HG02759 (cell line): ENCODE results near the gene NOL4L.
"Not testable (repeated sequence)": the region's sequence is repeated elsewhere in the genome, so short reads cannot be mapped to it uniquely, and the experiment has no call there.

ENCODE experiments used
- ATAC-seq: cut with Tn5 transposase; IDR thresholded peaks from one replicate; pipeline ENCODE4 v1.9.1; 2021; ENCODE audit warnings: mild to moderate bottlenecking, moderate library complexity; ENCODE audit not compliant: unreplicated experiment

Gene NOL4L

DNA sequence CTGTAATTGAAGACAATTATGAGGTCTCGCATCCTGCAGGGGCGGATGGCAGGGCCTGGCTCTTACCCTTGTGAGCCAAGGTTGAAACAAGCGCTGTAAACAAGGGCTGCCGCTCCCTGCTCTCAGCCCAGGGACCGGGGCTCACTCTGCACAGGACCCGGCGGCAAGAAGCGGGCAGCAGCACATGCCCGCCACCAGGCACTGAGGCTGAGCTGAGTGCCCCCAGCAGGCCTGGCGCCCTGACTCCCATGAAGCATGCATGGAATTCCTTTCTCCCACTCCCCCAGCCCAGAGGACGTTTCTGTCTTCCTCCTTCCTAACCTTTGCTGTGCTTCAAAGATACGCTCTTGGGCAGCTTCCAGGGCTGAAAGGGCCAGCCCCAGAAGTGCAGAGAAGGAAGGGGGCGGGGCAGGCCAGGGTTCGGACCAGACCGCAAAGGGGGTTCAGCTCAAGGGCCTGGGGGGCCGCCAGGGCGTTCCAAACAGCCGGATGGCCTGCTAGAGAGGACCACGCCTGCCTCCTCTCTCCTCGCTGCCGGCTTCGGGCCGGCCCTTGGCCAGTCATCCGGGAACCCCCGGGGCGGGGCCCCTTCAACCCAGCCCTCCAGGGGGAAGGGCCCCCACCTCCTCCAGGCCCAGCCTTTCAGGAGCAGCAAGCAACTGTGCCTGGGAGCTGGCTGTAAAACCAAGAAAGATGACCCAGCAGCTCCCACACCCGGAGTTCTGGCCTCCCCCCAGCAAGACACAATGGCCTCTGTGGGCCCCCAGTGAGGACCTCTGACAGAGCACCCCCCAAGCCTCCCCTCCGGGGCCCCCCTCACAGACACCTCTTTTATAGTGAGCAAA is 109.9 kb downstream of the NOL4L start:
- ATAC-seq: peak; percentile 61

DNA sequence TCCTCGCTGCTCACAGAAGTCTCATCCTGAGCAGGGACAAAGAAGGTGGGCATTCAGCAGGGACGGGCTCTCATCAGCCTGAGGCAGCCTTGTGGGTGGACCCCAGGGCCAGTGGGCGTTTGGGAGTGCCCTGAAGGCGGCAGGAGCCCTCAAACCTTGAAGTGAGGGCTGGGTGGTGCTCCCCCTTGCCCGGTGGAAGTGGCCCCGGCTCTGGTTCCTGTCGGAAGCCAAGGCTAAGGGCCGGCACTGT is 110.5 kb downstream of the NOL4L start:
- ATAC-seq: no peak

DNA sequence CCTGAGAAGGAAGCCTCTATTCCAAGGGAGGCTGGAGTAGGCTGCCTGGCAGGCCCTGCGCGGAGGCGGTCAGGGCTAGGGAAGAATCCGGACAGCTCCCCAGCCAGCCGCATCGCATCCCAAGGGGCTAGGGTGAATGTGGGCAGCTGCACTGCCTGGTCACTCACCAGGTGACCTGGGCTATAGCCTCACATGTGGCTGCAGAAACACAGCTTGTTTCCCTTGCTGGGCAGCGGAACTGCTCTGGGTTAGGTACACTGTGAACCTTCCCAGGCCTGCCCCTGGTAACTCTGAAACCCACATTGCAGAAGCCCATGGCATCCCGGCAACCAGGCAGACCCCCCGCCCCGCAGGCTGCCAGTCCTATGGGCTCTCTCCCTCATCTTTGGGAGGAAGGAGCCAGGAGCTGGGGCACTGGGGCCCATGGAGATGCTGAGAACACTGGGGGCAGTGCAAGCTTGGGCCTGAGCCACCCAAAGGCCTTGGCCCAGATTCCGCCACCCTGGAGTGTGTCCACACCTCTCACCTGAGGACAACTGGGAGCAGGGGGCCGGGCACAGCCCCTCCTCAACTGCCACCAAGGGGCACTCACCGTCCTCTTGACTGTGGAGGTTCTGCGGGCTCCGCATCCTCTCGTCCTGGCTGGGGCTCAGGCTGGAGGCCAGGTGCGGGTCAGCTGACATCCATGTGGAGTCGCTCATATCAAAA is 111.0 kb downstream of the NOL4L start:
- ATAC-seq: no peak

DNA sequence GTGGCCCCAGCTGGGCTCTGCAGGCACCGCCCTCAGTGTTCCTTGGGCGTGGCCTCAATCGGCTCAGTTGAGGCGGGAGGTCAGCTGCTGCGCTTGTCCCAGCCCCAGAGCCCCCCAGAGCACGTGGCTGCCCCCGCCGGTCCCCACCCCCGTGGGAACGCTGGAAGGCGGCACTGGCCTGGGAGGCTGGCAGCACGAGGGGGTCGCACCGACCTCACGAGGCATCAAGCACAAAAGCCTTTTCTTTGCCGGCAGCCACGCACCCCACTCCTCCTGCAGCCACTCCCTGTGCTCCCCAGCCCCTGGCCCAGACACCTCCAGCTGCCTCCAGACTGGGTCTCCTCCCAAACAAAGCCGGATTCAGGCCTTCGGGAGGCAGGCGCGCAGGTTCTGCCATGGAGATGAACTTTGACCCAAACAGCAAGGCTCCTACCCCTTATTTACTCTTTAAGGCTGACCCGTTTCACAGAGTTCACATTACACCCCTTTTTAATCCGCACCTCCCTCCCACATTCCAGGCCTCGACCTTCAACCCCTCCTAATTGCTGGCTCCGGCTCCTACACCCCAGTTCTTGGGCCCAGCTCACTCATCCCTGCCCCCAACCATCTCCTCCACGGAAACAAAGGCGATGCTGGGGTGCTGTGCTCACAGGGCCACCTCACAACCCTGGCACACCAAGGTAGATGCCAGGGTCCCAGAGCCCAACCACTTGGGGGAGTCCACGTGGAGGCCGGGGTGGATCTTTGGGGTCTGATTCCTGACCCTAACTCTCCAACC is 111.7 kb downstream of the NOL4L start:
- ATAC-seq: no peak

DNA sequence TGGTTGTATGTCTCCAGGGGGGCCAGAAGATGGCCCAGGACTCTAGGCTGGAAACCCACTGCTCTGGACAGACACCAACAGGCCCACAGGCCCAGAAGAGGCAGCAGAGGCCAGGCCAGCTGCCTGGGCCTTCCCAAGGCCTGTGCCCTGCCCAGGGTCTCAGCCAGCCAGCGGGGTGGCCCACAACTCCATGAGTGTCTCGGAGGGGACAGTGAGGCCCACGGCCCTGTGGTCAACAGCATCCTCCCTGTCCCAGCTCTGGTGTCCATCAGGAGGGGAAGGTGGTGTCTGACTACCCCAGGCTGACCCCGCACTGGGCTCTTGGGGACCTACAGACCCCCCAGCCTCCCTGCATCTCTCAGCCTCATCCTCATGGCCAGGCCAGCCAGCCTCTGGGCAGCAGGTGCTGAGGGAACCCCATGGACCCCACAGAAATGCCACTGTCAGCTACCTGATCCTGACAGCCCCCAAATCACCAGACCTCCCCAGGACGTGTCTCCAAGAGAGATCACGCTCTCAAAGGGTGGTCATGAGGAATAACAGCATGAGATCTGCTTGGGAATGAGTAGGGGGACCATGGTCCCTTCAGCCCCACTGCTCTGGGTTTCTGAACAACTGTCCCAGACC is 112.4 kb downstream of the NOL4L start:
- no peak for ATAC-seq

DNA sequence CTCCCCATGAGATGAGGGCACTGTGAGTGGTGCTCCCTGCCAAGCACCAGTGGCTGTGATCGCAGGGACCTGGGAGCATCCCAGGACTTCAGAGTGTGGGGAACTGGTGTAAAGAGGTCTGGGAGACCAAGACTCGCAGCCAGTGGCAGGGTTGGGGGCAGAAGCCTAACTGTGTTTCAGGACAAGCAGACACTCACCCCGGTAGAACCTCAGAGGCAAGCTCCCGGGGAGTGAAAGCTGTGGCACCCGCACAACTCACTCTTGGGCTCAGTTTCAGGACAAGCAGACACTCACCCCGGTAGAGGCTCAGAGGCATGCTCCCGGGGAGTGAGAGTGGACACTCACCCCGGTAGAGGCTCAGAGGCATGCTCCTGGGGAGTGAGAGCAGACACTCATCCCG is 114.2 kb downstream of the NOL4L start:
- no peak for ATAC-seq

DNA sequence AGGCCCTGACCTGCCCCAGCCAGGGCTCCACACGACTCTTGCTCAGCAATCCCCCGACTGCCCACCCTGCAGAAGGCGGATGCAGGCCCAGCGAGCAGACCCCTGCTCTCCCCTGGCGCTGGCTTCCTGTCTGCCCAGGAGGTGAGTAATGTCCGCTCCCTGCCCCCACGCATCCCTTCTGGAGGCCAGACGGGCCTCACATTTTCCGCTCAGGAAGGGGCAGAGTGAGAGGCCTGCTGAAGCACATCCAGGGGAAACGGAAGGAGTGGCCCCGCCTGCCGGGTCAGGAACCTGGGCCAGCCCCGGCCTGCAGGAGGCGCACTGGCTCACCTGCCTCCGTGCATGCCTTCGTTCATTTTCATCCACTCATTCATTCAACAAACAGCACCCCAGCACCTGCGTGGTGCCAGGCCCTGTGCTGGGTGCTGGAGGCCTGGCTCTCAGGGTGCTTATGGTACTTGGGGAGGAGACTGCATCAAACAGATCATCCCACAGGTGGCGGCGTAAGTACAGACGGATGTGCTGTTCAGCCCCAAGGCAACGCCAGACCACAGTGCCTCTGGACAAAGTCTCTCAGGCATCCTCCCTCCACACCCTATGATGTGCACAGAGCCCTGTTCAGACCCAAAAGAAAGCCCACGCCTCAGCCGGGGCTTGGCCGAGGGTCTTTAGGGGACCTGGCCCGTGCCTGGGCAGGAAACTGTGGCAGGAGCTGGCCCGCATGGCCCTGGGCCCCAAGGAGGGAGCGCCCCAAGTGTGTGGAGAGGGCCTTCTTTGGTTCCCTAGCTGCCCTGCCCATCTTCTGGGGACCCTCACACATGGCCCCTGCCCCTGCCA is 114.9 kb downstream of the NOL4L start:
- no peak for ATAC-seq

DNA sequence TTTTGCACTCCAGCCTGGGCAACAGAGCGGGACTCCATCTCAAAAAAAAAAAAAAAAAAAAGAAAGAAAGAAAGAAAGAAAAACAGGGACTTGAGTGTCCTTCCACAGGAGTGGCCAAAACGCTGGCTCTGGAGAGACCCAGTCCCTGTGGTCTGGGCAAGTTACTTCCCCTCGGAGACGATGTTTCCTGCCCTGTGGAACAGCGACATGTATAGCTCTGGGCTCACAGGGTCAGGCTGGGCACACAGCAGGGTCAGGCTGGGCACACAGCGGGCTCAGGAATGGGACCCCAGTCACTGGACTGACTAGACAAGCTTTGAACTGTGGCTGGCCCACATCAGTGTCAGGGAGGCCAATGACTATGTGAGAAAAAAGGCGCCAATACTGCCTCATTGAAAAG is 116.3 kb downstream of the NOL4L start:
- ATAC-seq: no peak

DNA sequence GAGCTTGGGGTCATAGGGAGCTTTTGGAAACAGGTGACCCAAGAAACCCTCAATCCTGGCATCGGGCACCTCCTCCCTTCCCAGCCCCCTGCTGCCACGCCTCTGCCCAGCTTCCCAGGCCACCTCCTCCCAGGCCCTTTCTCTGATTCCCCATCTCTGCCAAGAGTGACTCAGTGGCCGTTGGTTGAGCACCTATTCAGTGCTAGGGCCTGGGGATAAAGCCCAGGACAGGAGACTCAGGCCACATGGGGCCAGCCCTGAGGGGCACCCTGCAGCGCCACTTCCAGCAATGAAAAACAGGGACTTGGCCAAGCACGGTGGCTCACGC is 116.9 kb downstream of the NOL4L start:
- no peak for ATAC-seq

DNA sequence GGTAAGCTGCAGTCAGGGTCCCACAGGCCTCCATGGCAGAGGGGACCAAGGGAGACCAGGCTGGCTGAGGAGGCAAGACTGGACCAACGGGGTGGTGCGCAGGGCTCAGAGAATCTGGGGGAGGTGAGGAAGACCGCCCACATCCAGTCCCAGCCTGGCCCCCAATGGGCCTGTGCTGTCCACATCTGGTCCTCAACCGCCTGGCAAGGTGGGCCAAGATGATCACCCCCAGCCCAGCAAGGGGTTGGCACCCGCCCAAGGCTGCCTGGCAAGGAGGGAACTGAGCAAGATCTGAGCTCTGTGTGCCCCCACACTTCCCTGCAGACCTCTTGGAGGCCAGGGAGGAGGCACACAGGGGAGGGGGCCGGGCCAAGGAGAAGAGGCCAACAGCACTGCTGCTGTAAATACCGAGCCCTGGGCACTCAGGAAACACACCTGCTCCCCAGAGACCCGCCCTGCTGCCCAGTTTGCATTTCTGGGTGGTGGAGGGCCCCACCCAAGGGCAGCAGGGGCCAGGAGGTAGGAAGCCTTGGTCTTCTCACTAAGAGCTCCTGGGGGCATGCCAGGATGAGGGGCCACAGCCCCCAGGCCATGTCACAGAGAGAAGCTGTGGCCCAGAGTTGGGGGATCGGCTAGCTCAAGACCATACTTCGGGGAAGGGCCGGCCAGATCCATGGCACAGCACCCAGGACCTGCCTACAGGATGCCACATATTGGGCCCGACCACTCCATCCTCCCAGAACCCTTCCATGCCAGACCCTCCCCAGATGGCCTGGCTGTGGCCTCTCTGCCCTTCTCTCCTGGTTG is 117.4 kb downstream of the NOL4L start:
- ATAC-seq: no peak

DNA sequence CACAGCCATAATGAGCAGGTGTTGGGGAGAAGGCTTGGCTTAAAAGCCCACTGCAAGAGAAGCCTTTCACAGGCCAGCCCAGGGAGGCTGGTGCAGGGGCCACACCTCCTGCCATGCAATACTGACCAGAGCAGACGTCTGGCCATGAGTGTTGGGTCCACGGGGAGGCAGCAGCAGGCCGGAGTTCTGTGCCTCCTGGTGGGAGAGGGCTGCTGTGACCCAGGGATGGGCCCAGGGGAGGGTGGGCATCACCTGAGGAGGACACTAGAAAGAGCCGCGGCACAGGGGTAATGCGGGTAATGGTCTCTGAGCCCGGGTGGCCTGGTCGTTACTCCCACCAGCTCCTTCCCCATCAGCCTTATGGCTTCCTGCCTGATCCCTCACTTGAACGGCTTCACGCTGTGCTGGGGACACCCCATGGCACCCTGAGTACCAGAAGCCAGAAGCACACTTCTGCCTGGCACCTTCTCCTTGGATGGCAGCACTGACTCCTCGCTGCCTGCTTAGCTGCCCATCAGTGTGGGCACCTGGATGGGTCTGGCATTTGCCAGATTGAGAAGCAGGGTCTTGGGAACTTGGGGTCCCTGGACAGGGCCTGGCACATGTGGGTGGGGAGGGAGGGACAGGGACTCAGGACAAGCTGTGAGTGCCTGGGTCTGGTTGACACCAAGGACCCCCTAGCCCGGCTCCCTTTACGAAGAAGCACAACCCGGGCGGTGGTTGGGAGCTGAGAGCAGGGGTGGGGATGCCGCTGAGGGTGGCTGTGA is 118.2 kb downstream of the NOL4L start:
- no peak for ATAC-seq

DNA sequence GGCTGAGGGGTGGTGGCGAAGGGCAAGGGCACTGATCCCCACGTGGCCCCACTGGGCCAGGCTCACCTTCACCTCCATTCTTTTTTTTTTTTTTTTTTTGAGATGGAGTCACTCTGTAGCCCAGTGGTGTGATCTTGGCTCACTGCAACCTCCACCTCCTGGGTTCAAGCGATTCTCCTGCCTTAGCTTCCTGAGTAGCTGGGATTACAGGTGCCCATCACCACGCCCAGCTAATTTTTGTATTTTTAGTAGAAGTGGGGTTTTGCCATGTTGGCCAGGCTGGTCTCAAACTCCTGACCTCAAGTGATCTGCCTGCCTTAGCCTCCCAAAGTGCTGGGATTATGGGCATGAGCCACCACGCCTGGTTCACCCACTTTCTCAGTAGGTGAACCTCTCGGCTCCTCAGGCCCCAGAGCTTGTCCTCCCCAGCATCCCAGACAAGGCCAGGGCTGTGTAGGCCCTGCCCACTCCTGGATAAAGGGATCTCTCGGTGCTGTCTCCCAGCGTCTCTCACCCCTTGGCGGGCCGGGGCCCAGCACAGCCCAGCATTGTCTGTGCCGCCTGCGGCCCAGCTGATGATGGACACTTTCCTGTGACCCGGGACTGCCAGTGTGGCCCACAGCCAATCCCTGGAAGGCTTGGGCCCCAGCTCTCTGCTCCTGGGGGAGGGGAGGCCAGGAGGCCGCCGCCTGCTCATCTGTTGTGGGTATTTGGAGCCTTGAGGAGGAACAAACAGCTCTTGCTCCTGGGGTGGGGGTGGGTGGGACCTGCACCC is 119.0 kb downstream of the NOL4L start:
- ATAC-seq: not testable (repeated sequence)

DNA sequence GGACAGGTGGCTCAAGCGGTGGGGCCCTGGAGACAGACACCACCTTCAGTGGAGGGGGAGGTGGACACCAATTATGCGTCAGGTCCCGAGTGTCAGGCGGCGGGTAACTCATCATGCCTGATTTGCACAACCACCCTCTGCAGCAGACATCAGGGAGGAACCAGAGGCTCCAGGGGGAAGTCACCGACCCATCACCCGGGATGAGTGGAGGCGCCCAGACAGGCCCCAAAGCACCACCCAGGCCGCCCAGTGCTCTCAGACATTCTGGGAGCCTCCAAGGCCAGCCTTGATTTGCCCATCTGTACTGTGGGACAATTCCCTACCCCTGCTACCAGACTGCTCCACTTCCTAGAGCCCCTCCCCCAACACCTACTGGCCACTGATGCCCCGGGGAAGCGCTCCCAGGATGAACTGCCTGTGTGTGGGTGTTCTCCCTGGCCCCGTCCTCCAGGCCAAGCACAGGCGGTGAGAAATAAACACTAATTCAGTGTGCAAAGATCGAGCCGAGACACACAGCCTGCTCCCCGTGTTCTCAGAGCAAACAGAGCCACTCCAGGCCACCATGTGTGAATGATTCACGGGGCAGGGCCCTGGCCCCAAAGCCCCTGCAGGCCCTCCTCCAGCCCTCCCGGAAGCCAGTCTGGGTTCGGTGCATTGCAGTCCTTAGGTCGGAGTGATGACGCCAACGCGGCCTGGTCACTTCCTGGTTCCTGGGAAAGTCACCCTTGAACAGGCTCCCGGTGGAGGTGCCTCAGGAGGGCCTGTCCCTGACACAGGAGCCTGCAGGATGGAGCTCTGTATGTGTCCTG is 119.8 kb downstream of the NOL4L start:
- no peak for ATAC-seq

DNA sequence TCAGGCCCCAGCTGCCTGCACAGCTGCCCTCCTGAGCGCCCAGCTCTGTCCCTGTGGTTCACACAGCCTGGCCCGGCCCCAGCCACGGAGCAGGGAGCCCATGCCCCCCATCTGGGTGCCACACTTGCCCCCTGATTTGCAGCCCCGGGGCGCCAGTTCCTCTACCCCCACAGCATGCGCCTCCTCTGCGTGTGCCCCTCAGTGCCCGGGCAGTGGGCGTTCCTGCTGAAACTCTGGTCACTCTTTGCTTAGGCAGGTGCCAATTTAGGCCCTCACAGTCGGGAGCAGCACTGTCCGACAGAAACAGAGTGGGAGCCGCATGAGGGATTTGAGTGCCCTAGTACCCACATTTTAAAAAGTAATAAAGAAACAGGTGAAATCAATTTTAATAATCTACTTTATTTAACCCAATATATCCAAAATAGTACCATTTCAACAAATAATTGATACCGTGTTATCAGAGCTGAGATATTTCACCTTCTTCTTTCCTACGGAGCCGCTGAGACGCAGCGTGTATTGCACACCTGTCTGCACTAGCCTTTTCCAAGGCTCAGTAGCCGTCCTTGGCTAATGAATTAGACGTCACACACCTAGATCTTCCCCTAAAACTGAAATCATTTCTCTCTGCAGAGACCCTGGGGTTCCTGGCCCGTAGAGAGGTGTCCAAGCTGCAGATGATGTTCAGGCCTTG is 120.6 kb downstream of the NOL4L start:
- ATAC-seq: no peak

DNA sequence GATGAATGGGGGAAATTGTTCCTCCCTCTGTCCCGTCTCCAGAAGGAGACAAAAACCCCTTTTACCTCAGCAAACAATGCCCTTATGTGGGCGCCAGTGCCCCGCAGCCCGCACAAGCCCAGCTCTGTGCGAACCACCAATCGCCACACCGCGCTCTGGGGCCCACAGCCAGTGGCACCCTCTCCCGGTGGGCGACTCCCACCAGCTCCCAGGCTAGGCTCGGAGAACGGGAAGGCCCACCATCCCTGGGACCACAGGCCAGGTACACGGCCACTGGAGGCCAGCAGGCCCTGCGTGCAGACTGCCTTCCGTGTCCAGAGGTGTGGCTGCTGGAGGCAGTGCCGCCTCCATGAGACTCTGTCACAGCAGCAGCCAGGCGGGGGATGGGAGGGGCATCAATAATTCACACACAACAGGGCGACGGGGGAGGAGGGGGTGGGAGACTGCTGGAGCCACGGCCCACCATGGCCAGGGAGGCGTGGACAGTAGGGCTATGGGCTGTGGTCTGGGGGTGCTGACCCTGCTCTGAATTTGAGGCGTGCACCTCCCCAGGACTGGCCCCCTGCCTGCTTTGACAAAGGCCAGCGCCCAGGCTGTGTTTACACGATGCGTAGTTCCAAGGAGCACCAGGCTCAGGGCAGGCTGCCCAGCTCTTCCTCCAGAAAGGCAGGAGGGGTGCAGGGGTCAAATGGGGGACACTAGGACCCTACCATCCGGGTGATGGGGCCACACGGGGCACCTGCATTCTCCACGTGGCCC is 121.3 kb downstream of the NOL4L start:
- ATAC-seq: no peak

DNA sequence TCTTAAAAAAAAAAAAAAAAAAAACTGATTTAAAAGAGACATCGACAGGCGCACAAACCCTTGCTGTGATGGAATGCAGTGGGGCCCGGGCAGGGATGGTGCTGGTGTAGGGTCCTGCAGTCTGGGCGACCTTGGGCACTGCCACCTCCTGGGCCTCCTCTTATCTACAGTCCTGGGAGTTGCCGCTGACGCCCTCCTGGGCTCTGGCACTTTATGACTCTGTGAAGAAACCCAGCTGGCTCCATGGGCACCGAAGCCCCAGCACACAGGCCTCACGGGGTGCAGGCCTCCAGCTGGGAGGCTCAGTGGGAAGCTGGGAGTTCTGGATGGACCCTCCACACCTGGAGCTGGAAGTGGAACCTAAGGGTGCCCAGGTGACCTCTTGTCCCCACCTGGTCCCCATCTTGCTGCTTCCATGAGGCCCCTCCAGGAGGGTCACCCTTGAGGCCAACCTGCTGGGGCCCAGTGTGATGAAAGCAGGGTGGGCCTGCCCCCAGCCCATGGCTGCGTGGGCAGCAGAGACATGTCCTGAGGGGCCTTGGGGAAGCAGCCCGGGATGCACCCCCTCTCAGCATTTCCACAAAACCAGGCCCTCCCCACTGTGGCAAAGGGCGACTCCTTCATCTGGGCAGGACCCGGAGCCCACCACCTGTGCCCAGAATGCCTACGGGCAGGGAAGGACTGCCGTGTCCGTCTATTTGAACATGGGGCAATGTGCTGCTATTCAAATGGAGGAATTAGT is 122.1 kb downstream of the NOL4L start:
- ATAC-seq: no peak
